ENCODE data around the gene SDHAF2. TPM values are rescaled to one million over a fixed set of nuclear protein-coding genes. Genes with fewer than 3 reads are reported as not detected.

Gene SDHAF2
- total and polyA plus RNA-seq, 2 of the 13 experiments (the other 11 are each of a cell fraction or from before 2014, with no cell fraction given): 44.2 to 70.4 TPM

GRCh38 chr11:61429346-61429690 is 606 bp upstream of the SDHAF2 start (continued):
- TF ChIP-seq, protein P1, sequence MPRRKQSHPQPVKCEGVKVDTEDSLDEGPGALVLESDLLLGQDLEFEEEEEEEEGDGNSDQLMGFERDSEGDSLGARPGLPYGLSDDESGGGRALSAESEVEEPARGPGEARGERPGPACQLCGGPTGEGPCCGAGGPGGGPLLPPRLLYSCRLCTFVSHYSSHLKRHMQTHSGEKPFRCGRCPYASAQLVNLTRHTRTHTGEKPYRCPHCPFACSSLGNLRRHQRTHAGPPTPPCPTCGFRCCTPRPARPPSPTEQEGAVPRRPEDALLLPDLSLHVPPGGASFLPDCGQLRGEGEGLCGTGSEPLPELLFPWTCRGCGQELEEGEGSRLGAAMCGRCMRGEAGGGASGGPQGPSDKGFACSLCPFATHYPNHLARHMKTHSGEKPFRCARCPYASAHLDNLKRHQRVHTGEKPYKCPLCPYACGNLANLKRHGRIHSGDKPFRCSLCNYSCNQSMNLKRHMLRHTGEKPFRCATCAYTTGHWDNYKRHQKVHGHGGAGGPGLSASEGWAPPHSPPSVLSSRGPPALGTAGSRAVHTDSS (CRISPR knock-in tag; conservative IDR thresholded peaks at IDR 0.05): no peak
- TF ChIP-seq ZNF451 (CRISPR knock-in tag; IDR thresholded peaks at IDR 0.05) (peak; percentile 63; the same call in 1 of the 2 replicates), HOXD1 (CRISPR knock-in tag; IDR thresholded peaks at IDR 0.05) (no peak), KDM3A (CRISPR knock-in tag; IDR thresholded peaks at IDR 0.05; ENCODE audit: low read depth) (no peak), FOXM1 (CRISPR knock-in tag; IDR thresholded peaks at IDR 0.05) (no peak), PCBP2 (optimal IDR thresholded peaks at IDR 0.05; ENCODE audit: low read depth, low read length, poor library complexity, severe bottlenecking) (no peak), NR2F2 (IDR thresholded peaks at IDR 0.05; ENCODE audit: borderline replicate concordance, low read depth) (no peak; the same call in 1 of the 2 replicates), XRCC5 (optimal IDR thresholded peaks at IDR 0.05; ENCODE audit: low read length) (peak; percentile 6), HDAC1 (CRISPR knock-in tag; IDR thresholded peaks at IDR 0.05) (no peak), IKZF1 (IDR thresholded peaks at IDR 0.05) (no peak), ARNTL (CRISPR knock-in tag; IDR thresholded peaks at IDR 0.05) (no peak), ZNF570 (CRISPR knock-in tag; IDR thresholded peaks at IDR 0.05; ENCODE audit: borderline replicate concordance) (no peak), ZNF724P (CRISPR knock-in tag; IDR thresholded peaks at IDR 0.05; ENCODE audit: borderline replicate concordance) (no peak)
- TF ChIP-seq, protein P2, sequence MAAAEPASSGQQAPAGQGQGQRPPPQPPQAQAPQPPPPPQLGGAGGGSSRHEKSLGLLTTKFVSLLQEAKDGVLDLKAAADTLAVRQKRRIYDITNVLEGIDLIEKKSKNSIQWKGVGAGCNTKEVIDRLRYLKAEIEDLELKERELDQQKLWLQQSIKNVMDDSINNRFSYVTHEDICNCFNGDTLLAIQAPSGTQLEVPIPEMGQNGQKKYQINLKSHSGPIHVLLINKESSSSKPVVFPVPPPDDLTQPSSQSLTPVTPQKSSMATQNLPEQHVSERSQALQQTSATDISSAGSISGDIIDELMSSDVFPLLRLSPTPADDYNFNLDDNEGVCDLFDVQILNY (CRISPR knock-in tag; conservative IDR thresholded peaks at IDR 0.05): no peak
- TF ChIP-seq, protein P3, sequence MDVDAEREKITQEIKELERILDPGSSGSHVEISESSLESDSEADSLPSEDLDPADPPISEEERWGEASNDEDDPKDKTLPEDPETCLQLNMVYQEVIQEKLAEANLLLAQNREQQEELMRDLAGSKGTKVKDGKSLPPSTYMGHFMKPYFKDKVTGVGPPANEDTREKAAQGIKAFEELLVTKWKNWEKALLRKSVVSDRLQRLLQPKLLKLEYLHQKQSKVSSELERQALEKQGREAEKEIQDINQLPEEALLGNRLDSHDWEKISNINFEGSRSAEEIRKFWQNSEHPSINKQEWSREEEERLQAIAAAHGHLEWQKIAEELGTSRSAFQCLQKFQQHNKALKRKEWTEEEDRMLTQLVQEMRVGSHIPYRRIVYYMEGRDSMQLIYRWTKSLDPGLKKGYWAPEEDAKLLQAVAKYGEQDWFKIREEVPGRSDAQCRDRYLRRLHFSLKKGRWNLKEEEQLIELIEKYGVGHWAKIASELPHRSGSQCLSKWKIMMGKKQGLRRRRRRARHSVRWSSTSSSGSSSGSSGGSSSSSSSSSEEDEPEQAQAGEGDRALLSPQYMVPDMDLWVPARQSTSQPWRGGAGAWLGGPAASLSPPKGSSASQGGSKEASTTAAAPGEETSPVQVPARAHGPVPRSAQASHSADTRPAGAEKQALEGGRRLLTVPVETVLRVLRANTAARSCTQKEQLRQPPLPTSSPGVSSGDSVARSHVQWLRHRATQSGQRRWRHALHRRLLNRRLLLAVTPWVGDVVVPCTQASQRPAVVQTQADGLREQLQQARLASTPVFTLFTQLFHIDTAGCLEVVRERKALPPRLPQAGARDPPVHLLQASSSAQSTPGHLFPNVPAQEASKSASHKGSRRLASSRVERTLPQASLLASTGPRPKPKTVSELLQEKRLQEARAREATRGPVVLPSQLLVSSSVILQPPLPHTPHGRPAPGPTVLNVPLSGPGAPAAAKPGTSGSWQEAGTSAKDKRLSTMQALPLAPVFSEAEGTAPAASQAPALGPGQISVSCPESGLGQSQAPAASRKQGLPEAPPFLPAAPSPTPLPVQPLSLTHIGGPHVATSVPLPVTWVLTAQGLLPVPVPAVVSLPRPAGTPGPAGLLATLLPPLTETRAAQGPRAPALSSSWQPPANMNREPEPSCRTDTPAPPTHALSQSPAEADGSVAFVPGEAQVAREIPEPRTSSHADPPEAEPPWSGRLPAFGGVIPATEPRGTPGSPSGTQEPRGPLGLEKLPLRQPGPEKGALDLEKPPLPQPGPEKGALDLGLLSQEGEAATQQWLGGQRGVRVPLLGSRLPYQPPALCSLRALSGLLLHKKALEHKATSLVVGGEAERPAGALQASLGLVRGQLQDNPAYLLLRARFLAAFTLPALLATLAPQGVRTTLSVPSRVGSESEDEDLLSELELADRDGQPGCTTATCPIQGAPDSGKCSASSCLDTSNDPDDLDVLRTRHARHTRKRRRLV (CRISPR knock-in tag; IDR thresholded peaks at IDR 0.05): no peak
- TF ChIP-seq, protein P4, sequence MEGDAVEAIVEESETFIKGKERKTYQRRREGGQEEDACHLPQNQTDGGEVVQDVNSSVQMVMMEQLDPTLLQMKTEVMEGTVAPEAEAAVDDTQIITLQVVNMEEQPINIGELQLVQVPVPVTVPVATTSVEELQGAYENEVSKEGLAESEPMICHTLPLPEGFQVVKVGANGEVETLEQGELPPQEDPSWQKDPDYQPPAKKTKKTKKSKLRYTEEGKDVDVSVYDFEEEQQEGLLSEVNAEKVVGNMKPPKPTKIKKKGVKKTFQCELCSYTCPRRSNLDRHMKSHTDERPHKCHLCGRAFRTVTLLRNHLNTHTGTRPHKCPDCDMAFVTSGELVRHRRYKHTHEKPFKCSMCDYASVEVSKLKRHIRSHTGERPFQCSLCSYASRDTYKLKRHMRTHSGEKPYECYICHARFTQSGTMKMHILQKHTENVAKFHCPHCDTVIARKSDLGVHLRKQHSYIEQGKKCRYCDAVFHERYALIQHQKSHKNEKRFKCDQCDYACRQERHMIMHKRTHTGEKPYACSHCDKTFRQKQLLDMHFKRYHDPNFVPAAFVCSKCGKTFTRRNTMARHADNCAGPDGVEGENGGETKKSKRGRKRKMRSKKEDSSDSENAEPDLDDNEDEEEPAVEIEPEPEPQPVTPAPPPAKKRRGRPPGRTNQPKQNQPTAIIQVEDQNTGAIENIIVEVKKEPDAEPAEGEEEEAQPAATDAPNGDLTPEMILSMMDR (CRISPR knock-in tag; IDR thresholded peaks at IDR 0.05): peak; percentile 66
- TF ChIP-seq, protein P5, sequence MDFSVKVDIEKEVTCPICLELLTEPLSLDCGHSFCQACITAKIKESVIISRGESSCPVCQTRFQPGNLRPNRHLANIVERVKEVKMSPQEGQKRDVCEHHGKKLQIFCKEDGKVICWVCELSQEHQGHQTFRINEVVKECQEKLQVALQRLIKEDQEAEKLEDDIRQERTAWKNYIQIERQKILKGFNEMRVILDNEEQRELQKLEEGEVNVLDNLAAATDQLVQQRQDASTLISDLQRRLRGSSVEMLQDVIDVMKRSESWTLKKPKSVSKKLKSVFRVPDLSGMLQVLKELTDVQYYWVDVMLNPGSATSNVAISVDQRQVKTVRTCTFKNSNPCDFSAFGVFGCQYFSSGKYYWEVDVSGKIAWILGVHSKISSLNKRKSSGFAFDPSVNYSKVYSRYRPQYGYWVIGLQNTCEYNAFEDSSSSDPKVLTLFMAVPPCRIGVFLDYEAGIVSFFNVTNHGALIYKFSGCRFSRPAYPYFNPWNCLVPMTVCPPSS (IDR thresholded peaks at IDR 0.05): no peak
- TF ChIP-seq, protein P6, sequence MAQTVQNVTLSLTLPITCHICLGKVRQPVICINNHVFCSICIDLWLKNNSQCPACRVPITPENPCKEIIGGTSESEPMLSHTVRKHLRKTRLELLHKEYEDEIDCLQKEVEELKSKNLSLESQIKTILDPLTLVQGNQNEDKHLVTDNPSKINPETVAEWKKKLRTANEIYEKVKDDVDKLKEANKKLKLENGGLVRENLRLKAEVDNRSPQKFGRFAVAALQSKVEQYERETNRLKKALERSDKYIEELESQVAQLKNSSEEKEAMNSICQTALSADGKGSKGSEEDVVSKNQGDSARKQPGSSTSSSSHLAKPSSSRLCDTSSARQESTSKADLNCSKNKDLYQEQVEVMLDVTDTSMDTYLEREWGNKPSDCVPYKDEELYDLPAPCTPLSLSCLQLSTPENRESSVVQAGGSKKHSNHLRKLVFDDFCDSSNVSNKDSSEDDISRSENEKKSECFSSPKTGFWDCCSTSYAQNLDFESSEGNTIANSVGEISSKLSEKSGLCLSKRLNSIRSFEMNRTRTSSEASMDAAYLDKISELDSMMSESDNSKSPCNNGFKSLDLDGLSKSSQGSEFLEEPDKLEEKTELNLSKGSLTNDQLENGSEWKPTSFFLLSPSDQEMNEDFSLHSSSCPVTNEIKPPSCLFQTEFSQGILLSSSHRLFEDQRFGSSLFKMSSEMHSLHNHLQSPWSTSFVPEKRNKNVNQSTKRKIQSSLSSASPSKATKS (CRISPR knock-in tag; IDR thresholded peaks at IDR 0.05): no peak
